ENCODE measurements around the gene PCNX2. TPM values are rescaled to one million over a fixed set of nuclear protein-coding genes. Genes with fewer than 3 reads are reported as not detected.
A peak's percentile ranks its signal among the peaks of the same experiment; 100 is the strongest.

Gene PCNX2, protein sequence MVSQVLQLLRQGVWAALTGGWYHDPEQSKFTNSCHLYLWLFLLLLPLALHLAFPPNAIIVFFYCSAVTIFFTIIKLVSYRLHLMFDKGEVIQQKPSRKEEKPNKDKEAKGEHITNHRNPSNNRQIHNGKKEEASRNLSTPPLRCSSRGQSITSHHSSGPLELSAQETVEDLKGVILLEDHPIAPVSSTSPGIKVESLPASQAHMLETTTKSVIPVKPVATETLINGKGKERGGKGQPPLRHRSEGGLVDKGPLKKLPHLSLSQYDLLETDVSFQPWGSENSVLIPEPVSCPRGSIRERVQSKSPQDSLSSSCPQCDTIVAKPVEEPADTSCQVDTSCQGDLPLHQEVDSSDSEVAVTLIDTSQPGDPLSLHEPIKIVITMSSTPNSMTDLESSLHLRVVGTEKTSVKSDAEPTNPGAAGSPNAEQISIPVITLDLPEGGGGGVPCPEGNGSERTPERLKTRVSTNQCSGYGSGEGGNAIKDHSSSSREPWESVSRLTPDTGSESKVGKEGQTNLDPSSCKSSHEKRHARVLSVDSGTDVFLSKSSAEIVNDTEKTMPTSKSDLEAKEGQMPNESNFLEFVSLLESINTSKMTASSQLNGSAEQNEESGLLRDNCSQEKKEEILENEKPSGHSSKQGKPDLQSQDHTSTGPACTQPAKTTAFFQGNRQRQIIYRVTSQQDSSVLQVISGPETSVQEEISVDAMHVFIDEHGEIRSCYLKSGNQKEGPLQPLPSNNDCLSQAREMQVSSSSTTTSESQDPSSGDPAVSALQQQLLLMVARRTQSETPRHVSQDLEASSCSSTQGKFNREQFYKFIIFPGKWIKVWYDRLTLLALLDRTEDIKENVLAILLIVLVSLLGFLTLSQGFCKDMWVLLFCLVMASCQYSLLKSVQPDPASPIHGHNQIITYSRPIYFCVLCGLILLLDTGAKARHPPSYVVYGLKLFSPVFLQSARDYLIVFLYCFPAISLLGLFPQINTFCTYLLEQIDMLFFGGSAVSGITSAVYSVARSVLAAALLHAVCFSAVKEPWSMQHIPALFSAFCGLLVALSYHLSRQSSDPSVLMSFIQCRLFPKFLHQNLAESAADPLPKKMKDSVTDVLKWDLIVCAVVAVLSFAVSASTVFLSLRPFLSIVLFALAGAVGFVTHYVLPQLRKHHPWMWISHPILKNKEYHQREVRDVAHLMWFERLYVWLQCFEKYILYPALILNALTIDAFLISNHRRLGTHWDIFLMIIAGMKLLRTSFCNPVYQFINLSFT (N-terminal part only)
- 10 to 100 TPM; 27.6 to 28.9 TPM for total RNA-seq
- 8.4 TPM for polyA plus RNA-seq (ENCODE audit: insufficient read depth, low read depth, low replicate concordance)
- long read RNA-seq, donor 1: 0 reads
- long read RNA-seq, donor 2, partial matches to known transcripts: 0 of 1 reads
- long read RNA-seq, donor 2, other reads (novel, unspliced or antisense): 0 of 1 reads

DNA sequence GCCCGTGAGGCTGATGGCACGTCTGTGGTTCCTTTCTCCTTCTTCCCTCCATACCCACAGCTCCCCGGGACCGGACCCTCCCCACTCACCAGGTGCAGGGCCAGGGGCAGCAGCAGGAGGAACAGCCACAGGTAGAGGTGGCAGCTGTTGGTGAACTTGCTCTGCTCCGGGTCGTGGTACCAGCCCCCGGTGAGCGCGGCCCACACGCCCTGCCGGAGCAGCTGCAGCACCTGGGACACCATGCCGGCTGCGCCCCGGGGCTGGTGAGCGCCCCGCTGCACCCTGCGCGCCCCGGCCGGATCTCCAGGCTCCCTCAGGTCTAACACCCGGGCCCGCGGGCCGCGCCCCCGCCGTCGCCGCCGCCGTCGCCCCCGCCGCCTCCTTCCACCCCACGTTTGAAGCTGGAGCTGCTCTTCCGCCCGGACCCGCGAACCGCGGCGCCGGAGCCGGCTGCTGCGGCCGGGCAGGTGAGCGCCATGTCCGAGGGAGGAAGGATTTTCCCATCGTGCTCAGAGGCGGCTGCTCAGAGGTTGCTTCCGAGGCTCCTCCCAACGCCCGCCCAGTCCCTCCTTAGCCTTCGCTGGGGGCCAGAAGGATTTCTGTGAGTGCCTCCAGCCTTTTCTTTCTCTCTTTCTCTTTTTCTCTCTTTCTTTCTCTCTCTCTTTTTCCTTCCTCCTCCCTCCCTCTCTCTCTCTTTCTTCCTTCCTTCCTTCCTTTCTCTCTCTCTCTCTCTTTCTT is at the start of gene PCNX2:
Gene PCNX2 (minus strand): TSS at position 489 of the 738 bp plus-strand sequence. CDS start 247 bp downstream, at position 242.
- TF ChIP-seq POLR2A (IDR thresholded peaks at IDR 0.05): no peak
- TF ChIP-seq, protein P1, sequence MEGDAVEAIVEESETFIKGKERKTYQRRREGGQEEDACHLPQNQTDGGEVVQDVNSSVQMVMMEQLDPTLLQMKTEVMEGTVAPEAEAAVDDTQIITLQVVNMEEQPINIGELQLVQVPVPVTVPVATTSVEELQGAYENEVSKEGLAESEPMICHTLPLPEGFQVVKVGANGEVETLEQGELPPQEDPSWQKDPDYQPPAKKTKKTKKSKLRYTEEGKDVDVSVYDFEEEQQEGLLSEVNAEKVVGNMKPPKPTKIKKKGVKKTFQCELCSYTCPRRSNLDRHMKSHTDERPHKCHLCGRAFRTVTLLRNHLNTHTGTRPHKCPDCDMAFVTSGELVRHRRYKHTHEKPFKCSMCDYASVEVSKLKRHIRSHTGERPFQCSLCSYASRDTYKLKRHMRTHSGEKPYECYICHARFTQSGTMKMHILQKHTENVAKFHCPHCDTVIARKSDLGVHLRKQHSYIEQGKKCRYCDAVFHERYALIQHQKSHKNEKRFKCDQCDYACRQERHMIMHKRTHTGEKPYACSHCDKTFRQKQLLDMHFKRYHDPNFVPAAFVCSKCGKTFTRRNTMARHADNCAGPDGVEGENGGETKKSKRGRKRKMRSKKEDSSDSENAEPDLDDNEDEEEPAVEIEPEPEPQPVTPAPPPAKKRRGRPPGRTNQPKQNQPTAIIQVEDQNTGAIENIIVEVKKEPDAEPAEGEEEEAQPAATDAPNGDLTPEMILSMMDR (IDR thresholded peaks at IDR 0.05): no peak
- H3K9me3 ChIP-seq: no peaks in the 10 kb centered on the region
- H3K27ac ChIP-seq: peak within 1 kb of the TSS in 1 of 2 donors; percentile 33
- peak within 1 kb of the TSS; percentile 51 to 63 for H3K4me3 ChIP-seq
- H3K27me3 ChIP-seq: no peaks in the 10 kb centered on the region
- H3K4me1 ChIP-seq: no peaks in the 10 kb centered on the region
- DNase-seq: peak; percentile 81
- intact Hi-C loops (cut with DNase I; ENCODE audit: low total_unique reads): no loop called here
- H3K36me3 ChIP-seq (ENCODE audit: low read depth, missing control alignments): no peaks in the 10 kb centered on the region
- 0 to 2% methylated on average over 23 to 35 of the region's 54 CpGs for WGBS, 2 donors

DNA sequence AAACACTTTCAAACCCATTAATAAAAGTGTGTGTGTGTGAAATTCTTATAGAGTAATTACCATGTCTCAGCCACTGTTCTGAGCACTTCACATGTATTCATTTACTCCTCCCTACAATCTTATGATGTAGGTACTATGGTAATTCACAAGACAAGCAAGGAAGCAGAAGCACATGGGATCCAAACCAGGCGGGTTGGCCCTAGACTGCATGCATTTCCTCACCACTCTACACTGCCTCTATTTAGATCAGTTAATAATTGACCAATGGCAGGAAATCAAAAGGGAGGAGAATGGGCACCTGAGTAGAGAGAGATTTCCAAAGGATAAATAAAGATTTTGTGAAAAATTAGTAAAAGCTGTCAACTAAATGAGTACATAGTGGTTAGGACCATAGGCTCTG is 47.7 kb upstream of the PCNX2 start:
- H3K4me3 ChIP-seq: no peak overlapping the region
- no peaks in the 10 kb centered on the region for H3K27me3 ChIP-seq
- H3K27ac ChIP-seq: no peak overlapping the region
- TF ChIP-seq, protein P1 (IDR thresholded peaks at IDR 0.05): no peak
- no peaks in the 10 kb centered on the region for H3K36me3 ChIP-seq (ENCODE audit: low read depth, missing control alignments)
- 58 to 74% methylated on average over 1 of the region's 1 CpG for WGBS, 2 donors
- DNase-seq: no peak
- intact Hi-C loops (cut with DNase I; ENCODE audit: low total_unique reads): no loop called here
- H3K9me3 ChIP-seq: no peaks in the 10 kb centered on the region
- no peaks in the 10 kb centered on the region for H3K4me1 ChIP-seq

DNA sequence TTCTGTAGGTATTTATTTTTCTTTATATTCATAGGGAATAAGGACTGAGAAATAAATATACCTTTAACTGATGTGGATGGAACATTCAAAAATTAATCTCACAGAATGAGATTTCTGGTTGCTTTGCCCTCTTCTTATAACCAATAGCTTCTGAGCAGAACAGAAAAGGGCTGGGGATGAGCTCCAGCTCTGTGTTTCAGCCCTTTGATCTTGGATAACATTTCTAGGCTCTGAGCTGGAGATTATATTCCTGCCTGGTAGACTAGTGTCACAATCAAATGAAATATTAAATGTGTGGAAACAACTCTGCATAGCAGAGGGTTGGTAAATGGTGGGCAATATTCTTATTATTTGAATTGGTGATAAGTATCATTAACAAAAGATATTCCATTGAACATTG is 46.6 kb upstream of the PCNX2 start:
- no peak for DNase-seq
- H3K36me3 ChIP-seq (ENCODE audit: low read depth, missing control alignments): no peaks in the 10 kb centered on the region
- H3K9me3 ChIP-seq: no peaks in the 10 kb centered on the region
- no peak overlapping the region for H3K27ac ChIP-seq
- H3K4me3 ChIP-seq: no peak overlapping the region
- no peaks in the 10 kb centered on the region for H3K4me1 ChIP-seq
- intact Hi-C loops (cut with DNase I; ENCODE audit: low total_unique reads): no loop called here
- TF ChIP-seq, protein P1 (IDR thresholded peaks at IDR 0.05): no peak
- TF ChIP-seq POLR2A (IDR thresholded peaks at IDR 0.05): no peak
- H3K27me3 ChIP-seq: no peaks in the 10 kb centered on the region

DNA sequence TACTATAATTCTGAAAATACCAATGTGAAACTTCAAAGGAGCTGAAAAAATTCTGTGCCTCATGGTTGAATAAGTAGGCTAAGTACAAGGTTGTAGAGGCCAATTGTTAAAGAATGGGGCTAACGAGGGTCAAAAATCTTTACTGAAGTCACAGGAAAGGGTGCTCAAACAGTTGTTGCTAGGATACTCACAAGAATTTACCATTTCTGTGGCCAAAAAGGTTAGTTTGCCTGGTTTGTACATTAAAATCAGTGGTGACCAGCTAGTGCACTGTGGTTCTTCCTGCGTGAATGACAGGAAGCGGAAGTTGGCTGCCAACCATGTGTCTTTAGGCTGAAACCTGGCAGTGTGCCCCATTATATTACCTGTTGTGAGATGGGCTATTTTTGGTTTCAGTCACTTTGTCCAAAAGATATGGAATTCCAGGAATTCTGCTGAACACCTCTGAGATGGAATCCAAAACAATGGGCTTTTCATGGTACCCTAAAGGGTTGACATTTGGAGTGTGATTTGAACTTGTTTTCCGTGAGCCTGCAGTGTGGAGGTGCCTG is 45.5 kb upstream of the PCNX2 start:
- no peaks in the 10 kb centered on the region for H3K36me3 ChIP-seq (ENCODE audit: low read depth, missing control alignments)
- DNase-seq: no peak
- no peaks in the 10 kb centered on the region for H3K4me1 ChIP-seq
- H3K27ac ChIP-seq: no peak overlapping the region
- TF ChIP-seq, protein P1 (IDR thresholded peaks at IDR 0.05): no peak
- TF ChIP-seq POLR2A (IDR thresholded peaks at IDR 0.05): no peak
- intact Hi-C loops (cut with DNase I; ENCODE audit: low total_unique reads): no loop called here
- no peak overlapping the region for H3K4me3 ChIP-seq
- H3K27me3 ChIP-seq: no peaks in the 10 kb centered on the region
- 49 to 71% methylated on average over 4 of the region's 4 CpGs for WGBS, 2 donors
- H3K9me3 ChIP-seq: no peaks in the 10 kb centered on the region

All from testis (tissue), 5 donors.